Activated CD8-positive, alpha-beta memory T cell treated with anti-CD3 and anti-CD28 coated beads for 4 hours (primary cell): ENCODE data around the gene FDX2.
A peak's percentile ranks its signal among the peaks of the same experiment; 100 is the strongest.
"Not testable (repeated sequence)": the region's sequence is repeated elsewhere in the genome, so short reads cannot be mapped to it uniquely, and the experiment has no call there.

Experiments
- DNase-seq, 2 donors: peaks; one replicate each; pipeline ENCODE4 v3.0.0-alpha.2; 2020; ENCODE audit warnings: low read depth in 2 of 2

The FDX2 gene

GRCh38 chr19:10315335-10316214, at the start of gene FDX2:
FDX2 (minus strand) TSS chr19:10316015; CDS start chr19:10315996, 19 bp downstream.
- DNase-seq, result peak; percentile 83 to 87

GRCh38 chr19:10365518-10365917, 49.7 kb upstream of the FDX2 start:
- no peak for DNase-seq

- DNase-seq, result no peak
Measured at GRCh38 chr19:10364644-10365043, 48.8 kb upstream of the FDX2 start.

GRCh38 chr19:10363789-10364281, 48.0 kb upstream of the FDX2 start:
- DNase-seq, result no peak

- no peak for DNase-seq
Measured at GRCh38 chr19:10362259-10362658, 46.4 kb upstream of the FDX2 start.

GRCh38 chr19:10361569-10362011, 45.8 kb upstream of the FDX2 start:
- DNase-seq, result no peak

- no peak for DNase-seq
Measured at GRCh38 chr19:10356431-10356830, 40.6 kb upstream of the FDX2 start.

GRCh38 chr19:10353793-10354391, 38.1 kb upstream of the FDX2 start:
- DNase-seq, result no peak

GRCh38 chr19:10352764-10353671, 37.2 kb upstream of the FDX2 start:
- no peak for DNase-seq

- no peak for DNase-seq
Measured at GRCh38 chr19:10346509-10346908, 30.7 kb upstream of the FDX2 start.

- no peak for DNase-seq
Measured at GRCh38 chr19:10344780-10345179, 29.0 kb upstream of the FDX2 start.

GRCh38 chr19:10343495-10343894, 27.7 kb upstream of the FDX2 start:
- no peak for DNase-seq

- DNase-seq, result no peak
Measured at GRCh38 chr19:10339977-10340376, 24.2 kb upstream of the FDX2 start.

- DNase-seq, result peak; percentile 16 to 27
Measured at GRCh38 chr19:10339380-10339960, 23.7 kb upstream of the FDX2 start, which contains the start of gene ICAM3. ICAM3 (minus strand) TSS chr19:10339624; CDS start chr19:10339614, 10 bp downstream.

- no peak for DNase-seq
Measured at GRCh38 chr19:10338940-10339339, 23.1 kb upstream of the FDX2 start.

GRCh38 chr19:10336725-10337124, 20.9 kb upstream of the FDX2 start:
- not testable (repeated sequence) for DNase-seq

- DNase-seq, result no peak
Measured at GRCh38 chr19:10335352-10335985, 19.7 kb upstream of the FDX2 start.

- no peak for DNase-seq
Measured at GRCh38 chr19:10334588-10335351, 19.0 kb upstream of the FDX2 start.

- no peak for DNase-seq
Measured at GRCh38 chr19:10333758-10334587, 18.2 kb upstream of the FDX2 start.
